GM21717 (cell line): Measurements from ENCODE around the gene H2BK1.

Experiments
- ATAC-seq: cut with Tn5 transposase; IDR thresholded peaks from one replicate; pipeline ENCODE4 v1.9.1; 2021; ENCODE audit warnings: mild to moderate bottlenecking, moderate library complexity; ENCODE audit not compliant: unreplicated experiment

H2BK1 gene

DNA sequence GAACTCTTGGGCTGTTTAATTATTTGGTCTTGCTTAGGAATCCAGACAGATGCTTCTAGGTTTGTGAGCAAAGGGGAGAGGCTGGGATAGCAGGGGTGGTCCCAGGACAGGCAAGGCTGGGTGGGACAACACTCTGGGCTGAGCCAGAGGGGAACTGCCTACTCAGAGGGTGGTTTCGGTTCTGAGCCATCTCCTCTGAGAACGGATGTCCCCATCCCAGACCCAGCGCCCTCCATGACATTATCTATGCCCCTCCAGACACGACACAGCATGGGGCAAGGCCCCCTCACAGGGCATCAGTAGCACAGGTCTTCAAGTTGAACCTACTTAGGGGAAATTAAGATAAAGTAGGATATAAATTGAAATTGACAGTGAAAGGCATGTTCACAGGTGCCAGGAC is 30.3 kb downstream of the H2BK1 start:
- ATAC-seq = no peak

DNA sequence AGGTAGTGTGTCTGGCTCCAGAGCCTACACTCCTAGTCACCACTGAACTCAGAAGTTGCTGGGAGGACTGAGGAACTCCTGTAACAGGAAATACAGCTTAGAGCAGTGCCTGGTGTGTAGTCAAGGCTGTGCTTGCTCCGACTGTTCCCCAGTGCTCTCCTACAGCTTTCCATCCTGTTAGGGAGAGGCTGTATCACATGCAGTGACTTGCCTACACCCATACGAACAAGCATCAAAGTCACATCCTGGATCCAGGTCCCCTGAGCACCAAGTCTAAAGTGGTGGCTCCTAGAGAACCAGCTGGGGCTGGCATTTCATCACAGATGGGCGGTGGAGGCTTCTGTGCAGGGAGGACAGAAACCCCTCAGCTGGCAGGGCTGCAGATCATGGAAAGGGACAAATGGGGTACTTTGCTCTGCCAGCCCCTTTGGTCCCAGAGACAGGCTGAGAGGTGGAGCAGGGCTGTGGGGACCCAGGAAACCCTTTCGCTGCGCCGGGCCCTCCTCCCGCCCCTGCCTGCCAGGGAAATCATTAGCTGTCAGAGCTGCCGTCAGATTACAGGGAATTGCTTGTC is 30.9 kb downstream of the H2BK1 start:
- no peak for ATAC-seq

DNA sequence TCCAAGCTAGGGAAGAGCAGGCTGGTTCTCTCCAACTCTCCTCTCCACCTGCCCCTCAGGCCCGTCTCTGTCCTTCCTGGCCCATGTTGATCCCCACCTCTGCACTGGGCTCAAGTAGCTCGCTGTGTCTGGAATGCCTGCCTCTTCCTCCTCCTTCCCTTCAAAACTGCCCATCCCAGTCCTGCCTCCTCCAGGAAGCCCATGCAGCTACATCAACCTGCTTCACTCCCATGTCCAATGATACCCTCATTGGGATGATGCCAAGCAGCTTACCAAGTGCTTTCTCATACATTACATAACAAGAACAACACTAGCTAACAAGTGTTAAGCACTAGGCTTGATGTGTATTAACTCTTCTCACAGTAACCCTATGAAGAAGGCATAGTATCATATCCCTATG is 31.5 kb downstream of the H2BK1 start:
- no peak for ATAC-seq

DNA sequence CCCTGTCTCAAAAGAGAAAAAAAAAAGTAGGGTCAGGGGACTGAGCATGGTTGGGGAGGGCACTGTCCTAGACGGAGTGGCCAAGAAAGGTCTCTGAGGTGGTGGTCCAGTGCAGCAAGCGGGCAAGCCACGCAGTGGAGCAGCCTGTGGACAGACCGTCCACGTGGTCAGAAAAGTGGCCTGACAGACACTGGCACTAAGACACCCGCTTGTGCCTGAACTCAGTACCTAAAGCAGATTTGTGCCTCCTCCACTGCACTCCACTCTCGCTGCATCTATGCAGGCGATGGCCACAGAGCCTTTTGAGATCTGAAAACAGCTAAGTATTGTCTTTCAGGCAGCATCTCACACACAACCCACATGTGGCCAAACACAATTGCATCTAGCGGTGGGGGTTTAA is 32.1 kb downstream of the H2BK1 start:
- no peak for ATAC-seq

DNA sequence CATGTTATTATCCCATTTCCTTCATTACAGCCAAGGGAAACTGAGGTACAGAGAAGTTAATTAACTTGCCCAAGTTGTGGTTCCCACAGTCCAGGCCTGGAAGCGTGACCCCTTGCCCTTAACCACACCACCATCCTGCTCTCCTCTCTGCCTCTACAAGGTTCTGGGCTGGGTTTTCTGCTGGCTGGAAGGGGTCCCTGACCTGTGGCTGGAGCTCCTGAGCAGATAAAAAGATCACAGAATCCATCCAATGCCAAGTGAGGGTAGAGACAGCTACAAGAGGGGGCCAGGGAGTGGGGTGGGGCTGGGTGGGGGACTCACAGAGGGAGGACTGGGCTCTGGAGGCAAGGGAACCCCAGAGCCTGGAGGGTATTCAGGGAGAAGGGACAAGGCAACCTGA is 33.0 kb downstream of the H2BK1 start:
- ATAC-seq = no peak

DNA sequence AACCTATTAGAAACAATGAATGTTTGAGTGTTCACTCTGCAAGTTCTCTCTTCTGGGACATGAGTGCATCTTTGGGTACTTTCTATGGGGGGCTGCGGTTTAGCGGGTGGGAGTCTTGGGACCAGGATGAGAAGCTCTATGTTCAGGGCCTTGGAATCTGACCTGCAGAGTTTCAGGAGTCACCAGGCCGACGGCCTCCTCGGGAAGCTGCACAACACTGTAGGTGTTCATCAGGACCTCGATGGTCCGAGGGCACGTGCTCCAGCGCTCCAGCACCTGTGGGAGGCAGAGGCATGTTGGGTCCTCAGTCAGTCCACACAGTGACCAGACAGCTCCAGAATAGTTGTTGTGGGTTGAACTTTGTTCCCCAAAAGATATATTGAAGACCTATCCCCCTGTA is 33.9 kb downstream of the H2BK1 start:
- ATAC-seq = no peak

DNA sequence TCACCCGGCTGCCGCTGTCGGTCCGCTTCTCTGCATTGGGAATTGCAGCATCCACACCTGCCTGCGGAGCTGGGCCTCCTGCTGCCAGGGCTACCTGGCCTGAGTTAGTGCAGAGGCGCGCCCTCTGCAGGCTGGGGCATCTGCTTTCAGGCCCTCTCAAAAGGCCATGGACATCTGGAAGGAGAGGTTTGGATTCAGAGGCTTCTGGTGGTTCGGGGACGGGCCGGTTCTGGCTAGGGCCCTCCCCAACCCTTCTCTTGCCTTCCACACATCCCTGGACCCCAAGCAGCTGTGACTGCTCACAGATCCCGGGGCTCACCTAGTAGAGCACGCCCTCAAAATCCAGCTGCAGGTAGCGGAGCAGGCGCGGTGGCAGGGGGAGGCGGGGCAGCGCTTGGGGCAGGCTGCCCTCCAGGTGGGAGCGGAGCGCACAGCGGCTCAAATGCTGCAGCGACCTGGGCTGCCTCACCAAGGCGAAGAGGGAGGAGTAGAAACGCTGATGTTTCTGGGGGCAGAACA is 34.4 kb downstream of the H2BK1 start:
- no peak for ATAC-seq

DNA sequence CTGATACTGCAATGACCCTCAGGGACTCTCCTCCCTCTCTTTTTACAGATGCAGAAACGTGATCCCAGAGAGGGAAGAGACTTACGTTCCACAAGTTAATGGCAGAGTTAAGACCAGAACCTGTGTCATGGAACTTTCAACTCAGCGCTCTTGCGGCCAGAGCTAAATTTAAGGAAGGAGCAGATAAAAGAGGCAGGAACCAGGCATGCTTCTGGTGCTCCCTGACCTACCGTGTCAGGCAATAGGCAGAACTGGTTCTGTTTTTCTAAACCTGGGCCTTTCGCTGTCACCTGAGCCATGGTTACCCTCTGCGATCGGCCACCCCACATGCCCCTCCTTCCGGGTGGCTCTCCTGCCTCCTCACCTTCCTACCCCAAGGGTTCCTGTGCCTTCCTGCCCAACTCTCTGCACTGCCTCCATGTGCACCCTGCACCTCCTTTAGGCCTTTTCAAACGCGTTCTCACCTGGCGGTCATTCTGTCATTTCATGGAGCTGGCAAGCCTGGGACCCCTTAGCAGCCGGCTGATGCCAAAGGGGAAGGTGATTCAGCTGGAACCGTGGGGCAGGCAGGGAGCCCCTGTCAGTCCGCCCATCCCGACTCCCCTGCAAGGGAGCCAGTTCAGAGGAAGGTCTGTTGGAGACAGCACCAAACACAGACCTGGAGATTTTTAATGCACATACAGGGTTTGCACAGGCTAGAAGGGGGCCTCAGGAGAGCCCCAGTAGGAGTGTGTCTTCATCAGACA is 35.1 kb downstream of the H2BK1 start:
- no peak for ATAC-seq

DNA sequence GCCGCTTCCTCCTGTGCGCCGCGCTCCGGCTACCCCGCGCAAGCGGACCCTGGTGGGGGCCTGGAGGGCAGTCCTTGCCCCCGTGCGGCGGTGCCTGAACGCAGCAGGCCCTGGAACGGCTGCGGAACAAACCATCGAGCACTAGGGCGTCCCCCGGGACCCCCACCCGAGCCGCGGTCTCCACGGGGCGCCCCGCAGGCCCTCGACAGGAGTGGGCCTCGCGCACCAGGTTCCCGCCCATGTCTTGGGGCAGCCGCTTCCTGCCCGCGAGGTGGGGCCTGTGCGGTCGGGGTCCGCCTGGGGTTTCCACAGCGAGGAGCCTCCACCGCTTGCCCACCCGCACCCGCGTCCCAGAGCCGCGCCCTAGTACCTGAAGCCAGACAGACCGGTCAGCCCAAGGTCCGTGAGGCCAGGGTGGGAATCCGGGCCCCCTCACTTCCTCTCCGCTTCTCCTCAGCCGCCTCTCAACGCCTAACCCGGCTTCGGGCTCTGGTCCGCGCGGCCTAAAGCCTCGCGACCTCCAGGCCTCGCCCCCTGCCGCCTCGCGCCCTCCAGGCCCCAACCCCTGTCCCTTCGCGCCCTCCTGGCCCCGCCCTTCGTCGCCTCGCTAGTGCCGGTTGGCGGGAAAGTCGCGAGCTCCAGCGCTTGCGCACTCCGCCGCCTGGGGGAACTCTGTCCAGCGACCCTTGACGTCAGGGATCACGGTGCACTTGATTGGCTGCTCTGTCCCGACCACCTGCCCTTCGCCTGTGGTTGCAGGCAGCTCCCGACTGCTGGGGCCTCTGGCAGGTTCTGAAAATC is 35.8 kb downstream of the H2BK1 start:
- ATAC-seq = no peak

DNA sequence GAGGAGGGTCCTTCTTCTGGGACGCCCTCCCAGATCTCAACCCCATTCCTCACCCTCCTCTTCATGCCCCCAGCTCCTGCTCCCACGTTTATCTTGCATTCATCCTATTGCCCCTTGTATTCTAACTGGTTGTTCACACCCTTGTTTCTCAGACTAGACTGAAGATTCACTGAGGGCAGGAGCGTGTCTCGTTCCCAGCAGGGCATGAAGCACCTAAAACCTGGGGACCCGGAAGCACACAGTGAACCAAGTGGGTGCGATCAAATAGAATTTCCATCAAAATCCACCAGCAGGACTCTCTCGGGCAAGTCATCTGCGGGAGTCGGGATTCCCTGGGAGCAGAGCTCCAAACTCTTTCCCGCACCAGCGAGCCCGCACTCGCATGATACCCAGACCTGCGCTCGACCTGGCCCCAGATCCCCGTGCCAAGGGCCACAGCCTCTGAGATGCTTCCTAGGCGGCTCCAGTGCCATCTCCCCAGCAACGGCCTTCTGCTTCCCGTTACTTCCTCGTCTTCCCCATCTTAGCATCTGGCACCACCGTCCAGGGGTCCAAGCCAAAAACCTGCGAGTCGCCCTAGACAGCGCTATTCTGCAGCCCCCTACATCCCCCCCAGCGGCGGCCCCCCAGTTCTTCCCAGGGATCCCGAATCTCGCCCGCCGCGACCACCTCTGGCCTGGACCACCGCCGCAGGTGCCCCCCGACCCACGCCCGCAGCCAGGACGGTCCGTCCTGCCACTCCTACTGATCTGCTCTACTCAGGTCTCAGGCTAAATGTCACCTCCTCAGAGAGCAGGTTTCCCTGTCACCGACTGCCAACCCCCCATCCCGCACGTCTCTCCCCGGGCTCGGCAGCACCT is 36.7 kb downstream of the H2BK1 start:
- ATAC-seq = no peak

DNA sequence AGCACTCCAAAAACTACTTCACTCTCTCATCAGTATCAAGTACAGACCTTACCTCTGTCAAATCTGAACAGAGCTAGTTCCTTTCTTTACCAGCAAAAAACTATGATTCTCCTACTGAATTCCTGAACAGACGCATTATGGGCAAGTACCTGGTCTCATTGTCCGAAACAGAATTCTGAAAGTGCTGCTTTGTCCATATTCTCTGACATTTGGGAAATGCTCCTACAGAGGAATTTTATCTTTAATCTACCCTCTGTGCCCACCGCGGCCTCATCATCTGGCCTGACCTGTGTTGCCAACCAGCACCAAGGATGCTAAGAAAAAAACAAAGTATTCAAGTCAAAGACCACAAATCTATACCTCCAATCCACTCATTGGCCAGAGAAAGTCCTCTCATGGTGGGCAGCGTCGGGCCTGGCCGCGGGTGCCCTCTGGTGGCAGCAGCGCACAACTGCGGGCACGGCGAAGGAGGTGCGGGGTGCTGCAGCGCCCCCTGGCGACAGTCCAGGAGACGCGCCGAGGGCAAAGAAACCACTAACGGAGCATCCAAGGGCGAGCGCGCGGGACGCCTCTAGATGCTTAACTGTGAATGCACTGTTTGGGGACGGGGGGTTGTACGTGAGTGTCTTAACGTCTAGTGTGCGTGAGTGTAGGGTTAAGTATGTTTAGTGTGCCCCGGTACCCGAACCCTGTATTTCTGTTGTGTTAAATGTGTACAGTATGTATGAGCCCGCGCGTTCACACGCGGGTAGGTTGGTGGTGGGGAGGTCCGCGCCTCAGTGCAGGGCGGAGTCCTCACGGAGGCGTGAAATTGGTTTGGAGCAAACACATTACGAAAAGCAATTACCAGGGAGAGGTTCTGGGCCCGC is 37.8 kb downstream of the H2BK1 start:
- ATAC-seq = peak; percentile 74

DNA sequence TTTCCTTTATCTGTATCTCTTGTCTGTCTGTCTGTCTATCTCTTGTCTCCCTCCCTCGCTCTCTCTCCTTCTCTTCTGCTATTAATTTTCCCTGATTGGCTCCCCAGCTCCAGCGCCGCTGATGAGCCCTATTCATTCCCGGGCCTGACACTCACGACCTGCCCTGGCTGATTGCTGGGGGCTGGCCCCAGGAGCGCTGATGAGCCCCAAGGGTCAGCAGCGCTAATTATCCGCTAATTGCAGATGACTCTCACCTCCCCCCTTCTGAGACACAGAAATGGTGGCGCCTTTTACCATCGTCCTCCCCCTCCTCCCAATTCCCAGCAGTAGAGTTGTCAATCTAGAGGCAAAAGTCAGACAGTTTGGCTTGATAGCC is 41.5 kb downstream of the H2BK1 start:
- no peak for ATAC-seq

DNA sequence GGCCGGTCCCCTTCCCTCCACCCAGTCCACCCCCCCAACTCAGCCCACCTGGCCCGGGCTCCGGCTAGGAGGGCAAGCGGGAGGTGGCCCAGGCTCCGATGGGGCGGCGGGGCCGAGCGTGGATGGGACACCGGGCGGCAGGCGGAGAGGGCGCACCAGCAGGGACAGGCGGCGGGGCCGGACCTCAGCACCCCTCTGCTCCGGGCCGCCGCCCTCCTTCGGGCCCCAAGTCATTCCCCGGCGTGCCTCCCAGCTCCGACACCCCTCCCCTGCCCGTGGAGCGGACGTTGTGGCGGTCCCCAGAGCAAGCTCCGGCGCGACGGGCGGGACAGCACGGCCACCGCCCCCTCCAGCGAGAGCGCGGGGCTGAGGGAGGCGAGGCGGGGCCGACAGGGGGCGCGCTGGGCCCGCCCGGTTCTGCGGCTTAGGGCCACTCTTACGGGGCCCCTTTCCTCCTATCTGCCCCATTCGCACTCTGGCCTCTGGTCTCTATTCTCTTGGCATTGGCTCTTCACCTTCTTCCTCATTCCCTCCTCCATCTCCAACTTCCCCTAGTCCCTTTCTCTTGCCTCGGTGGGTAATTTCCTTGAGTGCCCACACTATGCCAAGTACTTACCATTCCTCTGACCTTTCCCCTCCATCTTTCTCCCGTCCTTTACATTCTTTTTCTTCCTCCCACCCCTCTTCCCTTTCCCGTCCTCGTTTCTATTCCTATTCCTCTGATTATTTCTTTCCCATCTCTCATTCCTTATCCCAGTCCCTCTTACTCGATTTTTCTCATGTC is 42.1 kb downstream of the H2BK1 start:
- no peak for ATAC-seq

DNA sequence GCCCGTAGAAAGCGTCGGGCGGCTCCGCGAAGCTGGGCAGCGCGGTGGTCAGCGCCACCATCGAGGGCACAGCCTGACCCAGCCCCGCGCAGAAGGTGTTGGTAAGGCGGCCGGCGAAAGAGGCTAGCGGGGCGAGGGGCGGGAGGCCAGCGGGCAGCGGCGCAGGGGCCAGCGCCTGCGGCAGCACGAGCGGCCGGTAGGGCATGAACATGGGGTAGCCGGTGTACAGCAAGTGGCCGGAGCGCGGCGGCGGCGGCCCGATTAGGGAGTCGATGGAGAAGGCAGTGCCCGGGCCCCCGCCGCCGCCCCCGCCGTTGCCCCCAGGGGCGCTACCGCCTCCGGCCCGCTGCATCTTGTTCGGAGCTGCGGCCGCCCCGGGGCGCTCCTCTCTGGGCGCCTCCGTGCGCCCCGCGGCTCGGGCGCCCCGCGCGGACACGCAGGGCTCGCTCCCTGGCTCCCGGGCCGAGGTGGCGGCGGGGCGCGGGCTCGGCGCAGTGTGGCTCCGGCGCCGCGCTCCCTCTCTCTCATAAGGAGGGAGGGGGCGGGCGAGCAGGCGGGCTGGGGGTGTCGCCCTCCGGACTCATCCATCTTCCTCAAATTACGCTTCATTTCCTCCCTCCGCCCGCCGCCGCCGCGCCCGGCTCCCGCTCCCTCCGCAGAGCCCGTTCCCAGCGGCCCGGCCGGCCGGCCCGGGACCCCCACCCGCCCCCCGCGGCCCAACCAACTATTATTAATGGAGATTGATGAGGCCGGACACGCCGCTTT is 42.9 kb downstream of the H2BK1 start, which contains the start of gene GBX1:
Gene GBX1, minus strand, starts transcription at position 498 of the 765 bp plus-strand sequence. Its CDS starts 146 bp downstream, at position 352.
- ATAC-seq = no peak

DNA sequence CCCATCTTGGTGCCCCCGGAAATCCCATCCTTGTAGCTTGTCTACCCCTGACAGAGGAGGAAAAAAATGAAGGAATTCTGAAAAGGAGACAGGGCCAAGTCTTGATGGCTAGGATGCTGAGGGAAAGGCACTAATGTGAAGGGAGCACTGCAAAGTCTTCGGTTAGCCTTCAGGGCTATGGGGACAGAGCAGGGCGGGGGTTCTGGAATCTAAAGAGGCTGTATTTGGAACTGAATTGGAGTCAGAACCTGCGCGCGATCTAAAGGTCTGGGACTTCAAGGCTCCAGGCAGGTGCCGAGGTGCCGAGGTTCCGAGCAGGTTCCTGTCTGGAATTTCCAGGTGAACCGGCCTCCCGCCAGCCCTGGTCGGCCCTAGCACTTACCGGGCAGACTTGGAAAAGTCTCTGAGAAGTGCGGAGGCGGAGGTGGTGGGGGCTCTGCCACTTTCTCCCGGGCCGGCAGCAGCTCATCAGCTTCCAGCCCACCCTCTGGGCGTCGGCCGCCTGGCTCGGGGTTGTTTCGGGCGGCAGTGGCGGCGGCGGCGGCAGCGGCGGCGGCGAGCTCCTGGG is 43.6 kb downstream of the H2BK1 start:
- ATAC-seq = no peak

DNA sequence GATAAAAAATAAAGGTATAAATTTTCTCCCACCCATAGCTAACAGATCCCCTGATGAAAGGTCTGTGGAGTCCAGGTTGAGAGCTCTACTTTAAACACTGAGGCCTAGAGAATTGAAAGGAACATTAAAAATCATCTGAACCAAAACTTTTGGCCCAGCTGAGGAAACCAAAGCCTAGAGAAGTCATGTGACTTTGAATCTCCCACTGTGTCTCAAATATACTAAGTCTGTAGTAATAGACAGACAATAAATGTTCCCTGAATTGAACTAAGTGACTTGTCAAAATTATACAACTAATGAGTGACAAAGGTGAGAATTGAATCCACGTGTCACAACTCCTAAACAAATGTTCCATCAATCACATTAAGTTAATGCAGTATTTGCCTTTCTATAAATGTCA is 48.5 kb downstream of the H2BK1 start:
- ATAC-seq = no peak
